Renal pelvis (tissue), 4 donors: ENCODE results near the gene VSTM2A. TPM values are rescaled to one million over a fixed set of nuclear protein-coding genes. Genes with fewer than 3 reads are reported as not detected.

Experiments used
- DNase-seq: peaks from one replicate; pipeline ENCODE4 v3.0.0-alpha.2; 2013
- polyA plus RNA-seq, 3 donors: library from polyadenylated mRNA; unstranded; fragments of 120-200 nt; gene quantifications; one replicate each; pipeline ENCODE4 v1.2.1, GENCODE V29; 2013; ENCODE audit not compliant: insufficient read length in 3 of 3

The VSTM2A gene
- polyA plus RNA-seq, 3 donors = 1.8 to 2.7 (median 1.8) TPM

DNA sequence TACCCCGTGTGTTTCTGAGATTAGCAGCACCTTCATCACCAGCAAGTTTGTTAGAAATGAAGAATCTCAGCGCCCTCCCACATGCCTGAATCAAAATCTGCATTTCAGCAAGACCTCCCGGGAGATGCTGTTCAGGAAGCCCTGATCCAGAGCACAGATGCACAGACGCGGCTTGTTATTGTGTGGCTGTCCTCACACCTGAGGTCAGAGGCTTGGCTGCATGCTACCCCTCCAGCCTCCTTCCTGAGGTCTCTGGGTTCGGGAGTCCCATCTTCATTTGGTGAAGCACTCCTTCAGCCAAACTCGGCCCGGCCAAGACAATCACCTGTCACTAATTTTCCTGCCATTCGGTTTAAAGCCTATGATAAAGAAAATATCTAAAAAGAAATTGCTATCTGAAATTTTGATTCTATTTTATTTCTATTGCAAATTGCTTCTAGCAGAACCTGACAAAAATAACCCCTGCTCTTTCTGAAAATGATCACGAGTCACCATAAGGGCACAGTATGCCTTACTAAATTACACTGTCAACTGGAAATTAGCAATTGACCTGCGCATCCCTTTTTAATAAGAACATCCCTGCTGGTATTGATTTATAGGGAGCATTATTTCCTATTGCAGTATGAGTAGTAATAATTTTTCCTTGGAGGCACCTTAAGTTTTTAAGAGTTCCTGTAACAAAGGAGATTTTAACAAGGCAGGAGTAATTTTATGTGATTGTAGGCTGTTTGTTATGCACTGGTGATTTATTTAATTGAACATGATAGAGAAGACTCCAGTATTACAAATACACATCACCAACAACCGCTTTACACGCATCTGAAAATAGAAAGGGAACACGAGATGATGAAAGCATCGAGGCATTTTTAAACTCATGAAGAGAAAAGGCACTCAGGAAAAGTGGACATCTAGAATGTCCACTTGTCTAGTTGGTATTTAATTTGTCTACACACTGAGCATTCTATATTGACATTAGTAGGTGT lies 49.5 kb downstream of the VSTM2A start:
- no peak for DNase-seq

DNA sequence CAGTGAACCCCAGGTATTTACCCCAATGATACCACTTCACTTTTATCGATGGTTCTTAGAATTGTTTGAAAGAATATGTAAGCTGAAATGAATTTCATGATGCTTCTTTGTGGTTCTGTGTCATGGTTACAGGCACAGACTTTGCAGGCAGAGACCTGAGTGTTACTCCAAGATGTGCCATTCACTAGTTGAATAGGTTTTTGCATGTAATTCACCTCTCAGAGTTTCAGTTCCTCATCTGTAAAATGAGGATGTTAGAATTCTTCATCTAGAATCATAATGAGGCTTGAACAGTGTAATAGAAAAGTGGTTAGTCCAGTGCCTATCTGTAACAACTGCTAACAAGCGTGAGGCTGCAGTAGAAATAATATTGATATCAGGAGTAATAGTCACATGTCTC lies 54.6 kb downstream of the VSTM2A start:
- no peak for DNase-seq

DNA sequence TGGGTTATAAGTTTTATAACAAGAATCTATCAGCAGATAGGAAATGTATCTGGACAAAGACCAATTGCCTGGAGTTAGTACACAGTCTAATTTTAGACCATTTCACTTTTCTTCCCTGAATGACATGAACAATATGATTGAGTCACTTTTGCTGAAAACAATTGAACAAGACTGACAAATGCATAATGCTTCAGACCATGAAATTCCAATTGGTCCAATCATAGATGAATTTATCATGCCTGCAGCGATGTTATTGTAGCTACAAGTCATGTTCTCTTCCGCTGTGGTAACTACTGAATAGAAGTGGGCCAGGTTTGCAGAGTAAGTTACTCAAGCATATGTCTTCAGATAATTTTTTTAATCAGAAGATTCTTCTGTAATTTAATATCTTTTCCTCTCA lies 73.4 kb downstream of the VSTM2A start:
- DNase-seq = no peak

Other genes starting within 250 kb of the VSTM2A start
- gene SEC61G, start 216.8 kb downstream of the VSTM2A start, polyA plus RNA-seq = 100 to 1,000 TPM; 163 to 183 (median 170) TPM